Fibroblast of peridontal ligament (primary cell): ENCODE measurements around the gene RPUSD1.
"Not testable (repeated sequence)": the region's sequence is repeated elsewhere in the genome, so short reads cannot be mapped to it uniquely, and the experiment has no call there.

Source experiments
- DNase-seq: peaks from one replicate; pipeline ENCODE4 v3.0.0-alpha.2; 2010; ENCODE audit errors: extremely low read depth

RPUSD1 gene, protein sequence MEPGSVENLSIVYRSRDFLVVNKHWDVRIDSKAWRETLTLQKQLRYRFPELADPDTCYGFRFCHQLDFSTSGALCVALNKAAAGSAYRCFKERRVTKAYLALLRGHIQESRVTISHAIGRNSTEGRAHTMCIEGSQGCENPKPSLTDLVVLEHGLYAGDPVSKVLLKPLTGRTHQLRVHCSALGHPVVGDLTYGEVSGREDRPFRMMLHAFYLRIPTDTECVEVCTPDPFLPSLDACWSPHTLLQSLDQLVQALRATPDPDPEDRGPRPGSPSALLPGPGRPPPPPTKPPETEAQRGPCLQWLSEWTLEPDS

DNA sequence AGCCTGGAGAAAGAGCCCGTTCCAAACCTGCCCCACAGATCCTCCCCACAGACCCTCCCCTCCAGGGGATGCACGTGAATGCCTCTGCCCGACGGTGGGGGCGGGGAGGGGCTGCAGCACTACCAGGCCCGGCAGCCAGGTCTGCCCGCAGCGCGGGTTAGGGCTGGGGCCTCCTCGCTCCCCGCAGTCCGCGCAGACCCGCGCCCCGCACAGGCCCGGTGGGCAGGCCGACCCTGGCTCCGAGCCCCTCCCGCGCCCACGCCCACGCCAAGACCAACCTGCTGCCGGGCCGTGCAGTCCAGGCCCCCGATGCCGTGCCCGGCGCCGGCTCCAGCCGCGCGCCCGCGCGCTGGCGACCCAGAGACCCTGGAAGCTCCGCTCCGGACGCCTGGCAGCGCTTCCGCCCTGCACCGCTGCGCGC, at the start of gene RPUSD1:
Gene RPUSD1 (minus strand): TSS at position 404 of the 421 bp plus-strand sequence. CDS start 644 bp downstream, outside the sequence.
- DNase-seq, result no peak

DNA sequence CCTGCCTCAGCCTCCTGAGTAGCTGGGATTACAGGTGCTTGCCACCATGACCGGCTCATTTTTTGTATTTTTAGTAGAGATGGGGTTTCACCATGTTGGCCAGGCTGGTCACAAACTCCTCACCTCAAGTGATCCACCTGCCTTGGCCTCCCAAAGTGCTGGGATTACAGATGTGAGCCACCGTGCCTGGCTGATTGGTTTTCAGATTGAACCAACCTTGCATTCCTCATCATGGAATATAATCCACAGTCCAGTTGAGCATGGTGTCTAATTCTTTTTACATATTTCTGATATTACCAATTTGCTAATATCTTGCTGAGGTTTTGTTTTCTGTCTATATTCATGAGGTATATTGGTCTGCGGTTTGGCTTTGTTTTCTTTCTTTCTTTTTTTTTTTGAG, 48.6 kb upstream of the RPUSD1 start:
- not testable (repeated sequence) for DNase-seq

DNA sequence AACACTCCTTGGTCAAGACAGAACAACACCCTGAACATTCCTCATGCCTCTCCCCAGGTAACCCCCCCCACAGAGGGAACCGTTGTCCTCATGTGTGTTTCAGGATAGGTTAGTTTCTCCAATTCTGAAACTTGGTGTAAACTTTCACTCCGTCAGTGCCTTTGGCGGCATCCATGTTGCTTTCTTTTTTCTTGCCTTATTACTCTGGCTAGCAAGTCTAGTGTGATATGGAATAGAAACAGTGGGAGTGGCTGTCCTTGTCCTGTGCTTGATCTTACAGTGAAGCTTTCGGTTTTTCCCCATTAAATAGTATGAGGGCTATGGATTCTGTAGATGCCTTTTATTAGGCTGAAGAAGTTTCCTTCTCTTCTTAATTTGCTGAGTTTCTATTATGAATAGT, 48.0 kb upstream of the RPUSD1 start:
- no peak for DNase-seq

DNA sequence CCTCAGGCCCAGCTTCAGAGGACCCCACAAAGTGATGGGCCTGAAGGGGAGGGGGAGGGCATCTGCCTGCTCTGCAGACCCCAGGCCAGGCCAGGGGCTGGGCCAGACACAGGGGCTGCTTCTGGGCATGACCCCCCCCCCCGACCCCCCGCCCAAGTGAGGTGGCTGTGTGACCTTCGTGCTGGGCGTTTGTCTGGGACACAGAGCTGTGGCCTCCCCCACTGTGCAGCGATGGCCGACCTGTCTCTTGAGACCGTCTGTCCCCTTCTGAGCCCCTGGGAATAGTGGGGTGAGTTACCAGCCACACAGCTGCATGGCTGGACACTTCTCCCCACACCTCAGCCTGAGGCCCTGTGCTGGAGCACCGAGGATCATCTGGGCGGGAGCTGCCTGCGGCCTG, 47.2 kb upstream of the RPUSD1 start:
- no peak for DNase-seq

DNA sequence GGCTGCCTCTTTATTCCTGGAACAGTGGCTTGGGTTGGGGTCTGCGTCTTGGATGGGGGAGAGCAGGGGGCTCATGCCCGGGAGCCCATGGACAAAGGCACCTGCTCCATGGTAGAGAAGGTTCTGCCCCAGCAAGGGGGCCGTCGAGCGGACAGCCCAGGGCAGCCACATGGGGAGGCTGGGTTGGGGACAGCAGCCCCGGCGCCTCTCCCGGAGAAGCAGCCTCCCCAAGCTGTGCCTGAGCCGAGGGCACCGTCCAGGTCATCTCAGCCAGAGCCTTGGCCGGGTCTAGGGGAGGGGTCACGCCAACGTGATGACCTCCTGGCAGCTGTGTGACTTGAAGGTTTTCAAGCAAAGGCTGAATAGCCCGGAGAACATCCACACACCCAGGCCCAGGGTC, 45.2 kb upstream of the RPUSD1 start:
- no peak for DNase-seq

DNA sequence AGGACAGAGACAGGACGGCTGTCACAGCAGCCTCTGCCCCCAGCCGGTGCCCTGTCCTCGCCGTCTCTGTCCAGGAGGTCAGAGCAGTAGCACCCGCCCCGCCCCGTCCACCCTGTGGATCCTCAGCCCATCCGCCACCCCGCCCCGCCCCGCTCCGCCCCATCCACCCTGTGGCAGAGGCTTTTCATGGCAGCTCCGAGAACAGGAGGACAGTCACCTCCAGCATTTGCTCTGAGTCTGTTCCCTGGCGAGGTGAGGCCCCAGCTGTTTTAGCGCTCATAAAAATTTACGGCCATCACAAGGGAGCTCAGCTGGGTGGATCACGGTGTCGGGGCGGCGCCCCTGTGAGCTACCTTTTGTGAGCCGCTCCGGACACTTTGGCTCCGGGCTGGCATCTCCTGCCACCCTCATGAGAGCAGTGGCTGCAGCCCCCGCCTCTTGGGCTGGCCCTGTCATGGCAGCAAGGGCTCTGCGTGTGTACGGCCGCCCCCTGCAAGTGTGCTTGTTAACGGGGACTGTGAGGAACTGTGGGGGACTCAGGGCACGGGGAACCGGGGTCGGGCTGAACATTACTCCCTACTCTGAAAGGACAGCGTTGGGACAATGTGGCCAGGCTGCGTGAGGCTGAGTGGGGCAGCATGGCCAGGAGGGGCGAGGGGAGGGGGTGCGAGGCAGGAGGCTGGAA, 44.6 kb upstream of the RPUSD1 start:
- DNase-seq, result no peak

DNA sequence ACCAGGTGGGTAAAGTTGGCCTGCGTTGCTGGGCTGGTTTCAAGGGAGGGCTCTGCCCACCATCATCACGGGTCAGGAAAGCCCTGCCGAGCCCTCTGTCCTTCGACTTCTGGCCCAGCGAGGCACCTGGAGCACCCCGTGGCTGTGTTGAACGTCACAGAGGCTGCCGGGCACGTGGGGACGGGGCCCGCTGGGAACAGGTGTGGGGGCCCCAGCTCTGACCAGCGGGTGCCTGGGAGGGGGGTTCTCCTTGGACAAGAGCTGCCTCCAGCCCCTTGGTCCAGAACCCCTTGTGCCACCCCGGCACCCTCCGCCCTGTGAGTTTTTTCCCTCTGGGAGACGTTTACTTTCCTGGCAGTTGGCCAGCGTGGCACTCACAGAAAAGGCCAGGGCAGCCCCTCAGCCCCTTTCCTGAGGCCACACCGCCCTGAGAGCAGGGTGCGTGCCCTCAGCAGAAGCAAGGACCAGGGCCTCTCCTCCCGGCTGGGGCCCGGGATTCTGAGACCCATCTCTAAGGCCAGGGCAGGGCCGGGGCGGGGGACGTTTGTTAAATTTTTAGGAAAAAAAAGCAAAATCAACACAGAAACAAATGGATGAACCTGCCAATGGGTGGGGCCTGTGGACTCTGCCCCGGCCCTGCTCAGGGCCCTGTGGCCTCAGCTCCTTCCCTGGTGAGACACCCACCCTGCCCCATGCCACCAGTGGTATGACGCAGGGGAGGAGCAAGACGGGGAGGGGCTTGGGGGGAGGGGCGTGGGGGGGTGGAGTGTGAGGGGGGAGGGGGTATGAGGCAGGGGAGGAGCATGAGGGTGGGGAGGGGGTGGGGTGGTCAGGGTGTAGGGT, 43.6 kb upstream of the RPUSD1 start:
- DNase-seq, result no peak

DNA sequence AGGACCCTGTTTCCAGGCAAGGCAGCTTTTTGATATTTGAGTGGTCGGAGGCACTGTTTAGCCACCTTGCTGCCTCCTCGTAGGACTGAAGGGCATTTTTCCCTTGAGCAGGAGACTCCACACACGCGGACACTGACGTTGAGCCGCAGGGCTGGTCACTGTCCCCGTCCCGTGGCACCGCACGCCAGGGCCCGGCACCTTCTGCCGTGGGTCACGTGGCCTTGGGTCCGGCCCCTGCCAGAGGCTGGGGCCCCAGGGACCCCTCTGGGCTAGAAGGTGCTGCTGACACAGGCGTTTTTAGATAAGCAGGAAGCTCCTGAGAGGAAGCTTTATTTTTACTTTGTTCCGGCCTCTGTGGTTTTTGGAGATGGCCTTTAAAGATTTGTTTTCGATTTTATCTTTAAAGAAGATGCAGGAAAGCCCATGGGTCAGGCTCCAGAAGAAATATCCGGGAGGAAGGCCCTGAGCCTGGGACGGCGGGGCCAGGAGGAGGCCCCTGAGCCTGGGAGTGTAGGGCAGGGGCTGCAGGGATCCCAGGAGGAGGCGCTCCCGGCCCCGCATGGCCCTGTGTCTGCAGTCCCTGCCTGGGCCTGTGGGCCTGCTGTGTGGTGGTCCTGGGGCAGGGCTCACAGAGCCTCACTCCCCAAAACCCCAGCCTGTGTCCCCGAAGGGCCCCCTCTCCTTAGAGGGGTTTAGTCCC, 42.8 kb upstream of the RPUSD1 start:
- no peak for DNase-seq

DNA sequence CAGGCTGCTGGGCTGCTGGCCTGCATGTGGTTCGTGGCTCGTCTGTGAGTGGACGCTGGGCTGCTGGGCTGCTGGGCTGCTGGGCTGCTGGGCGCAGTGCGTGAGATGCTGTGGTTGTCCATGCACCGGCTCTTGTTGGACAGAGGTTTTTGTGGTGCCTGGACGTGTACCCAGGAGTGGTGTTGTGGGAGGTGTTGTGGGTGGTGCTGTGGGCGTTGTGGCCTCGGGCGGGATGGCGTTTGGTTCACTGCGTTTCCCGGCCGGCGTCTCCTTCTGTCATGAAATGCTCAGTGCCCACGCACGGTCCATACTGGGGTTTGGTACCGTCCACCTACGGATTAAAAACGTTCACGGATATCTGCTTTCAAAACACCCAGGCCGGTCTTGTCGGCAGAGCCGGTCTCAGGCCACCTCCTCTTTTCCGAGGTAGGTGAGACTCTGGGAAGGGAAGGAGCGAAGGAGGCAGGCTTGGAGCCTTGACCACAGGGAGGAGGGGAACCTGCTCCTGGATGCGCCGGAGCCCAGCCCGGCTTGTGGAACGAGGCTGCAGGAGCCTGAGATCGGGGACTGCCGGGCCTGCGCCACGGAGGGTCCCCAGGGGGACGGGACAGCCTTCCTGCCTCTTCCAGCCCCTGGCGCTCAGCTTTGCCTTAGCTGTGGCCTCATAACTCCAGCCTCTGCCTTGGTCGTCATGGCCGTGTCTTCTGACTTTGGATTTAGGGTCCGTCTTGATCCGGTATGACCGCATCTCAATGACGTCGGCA, 42.1 kb upstream of the RPUSD1 start:
- no peak for DNase-seq

DNA sequence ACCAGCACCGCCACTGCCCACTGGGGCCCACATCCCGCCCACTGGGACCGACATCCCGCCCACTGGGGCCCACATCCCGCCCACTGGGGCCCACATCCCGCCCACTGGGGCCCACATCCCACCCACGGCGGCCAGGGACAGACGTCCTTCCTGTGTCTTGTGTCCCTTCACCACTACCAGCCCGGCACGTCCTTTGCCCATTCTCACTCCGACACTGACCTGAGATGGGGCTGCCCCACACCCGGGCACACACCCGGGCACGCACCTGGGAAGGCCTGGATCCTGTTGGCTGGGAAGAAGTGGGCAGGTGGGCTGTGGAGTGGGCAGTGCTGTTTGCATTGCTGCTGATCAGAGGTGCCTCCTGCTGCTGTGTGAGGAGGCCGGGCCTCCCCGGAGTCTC, 40.7 kb upstream of the RPUSD1 start:
- no peak for DNase-seq

DNA sequence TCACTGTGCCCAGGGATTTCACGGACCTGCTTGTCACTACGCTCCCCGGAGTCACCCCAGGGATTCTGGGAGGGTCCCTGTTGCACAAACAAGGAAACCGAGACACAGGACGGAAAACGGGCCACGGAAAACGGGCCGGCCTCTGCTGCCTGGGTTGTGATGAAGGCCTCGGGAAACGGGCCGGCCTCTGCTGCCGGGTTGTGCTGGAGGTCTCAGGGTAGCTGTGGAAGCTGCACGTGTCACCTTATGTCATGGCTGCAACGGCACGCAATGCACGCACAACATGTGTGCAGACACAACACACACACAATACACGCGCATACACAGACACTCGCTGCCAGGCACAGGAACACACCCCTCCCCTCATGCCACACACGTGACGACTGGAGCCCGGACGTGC, 39.3 kb upstream of the RPUSD1 start:
- no peak for DNase-seq

DNA sequence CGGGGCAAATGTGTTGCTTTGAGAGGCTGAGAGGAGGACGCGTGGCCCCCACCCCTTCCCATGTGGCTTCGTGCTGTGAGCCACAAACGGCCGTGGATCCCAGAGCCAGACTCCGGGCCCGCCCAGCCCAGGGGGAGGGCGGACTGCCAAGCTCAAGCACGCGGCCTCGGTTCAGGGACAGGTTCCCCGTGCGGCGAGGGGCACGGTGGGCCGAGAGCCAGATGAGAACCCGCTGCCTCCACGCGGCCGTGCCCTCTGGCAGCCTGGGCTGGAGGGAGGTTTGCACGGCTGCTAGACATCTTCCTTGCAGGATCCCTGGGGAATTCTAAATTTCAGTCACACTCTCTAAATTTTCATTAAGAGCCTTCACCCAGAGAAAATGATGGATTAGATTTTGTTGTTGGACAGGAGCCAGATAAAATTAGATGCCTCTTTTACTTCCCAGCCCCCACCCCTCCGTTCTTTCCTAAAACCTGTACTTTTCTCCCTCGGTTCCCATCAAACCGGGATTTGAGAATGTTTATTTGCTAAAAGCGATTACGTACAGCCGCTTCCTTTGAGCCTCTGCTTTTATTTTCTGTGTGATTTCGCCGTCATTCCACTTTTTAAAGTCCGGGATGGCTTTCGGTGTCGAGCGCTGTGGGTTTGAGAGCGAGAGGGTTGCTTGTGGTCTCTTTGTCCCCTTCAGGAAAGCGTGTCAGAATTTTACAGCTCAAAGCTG, 37.3 kb upstream of the RPUSD1 start:
- DNase-seq, result peak; percentile 20

DNA sequence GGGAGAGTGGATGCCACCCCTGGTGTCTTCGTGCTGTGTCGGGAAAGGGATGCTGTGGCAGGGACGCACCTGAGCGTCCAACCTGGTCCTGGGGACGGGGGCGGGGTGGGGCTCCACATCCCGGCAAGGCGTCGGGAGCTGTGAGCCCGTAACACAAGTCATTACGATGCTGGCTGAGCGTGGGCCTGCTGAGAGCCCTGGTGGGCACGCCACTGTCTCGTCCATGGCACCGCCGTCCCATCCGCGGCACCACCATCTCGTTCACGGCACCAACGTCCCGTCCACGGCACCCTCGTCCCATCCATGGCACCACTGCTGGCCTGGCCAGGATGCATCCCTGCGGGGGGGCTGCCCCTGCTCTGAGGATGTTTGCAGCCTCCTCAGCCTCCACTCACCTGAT, 36.4 kb upstream of the RPUSD1 start:
- DNase-seq, result no peak

DNA sequence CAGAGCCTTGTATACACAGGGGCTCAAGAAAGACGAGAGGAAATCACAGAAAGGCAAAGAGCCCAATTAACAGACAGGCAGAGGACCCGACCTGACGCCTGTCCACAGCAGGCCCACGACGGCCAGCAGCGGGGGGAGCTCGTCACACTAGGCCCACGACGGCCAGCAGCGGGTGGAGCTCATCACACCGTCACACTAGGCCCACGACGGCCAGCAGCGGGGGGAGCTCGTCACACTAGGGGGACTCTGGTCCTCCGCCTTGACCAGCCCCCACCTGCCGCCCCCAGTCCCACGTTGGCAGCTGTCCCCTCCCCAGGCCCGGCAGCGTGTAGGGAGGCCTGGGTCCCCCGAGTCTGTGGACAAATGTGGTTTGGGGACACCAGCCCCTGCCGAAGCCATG, 36.0 kb upstream of the RPUSD1 start:
- DNase-seq, result no peak

DNA sequence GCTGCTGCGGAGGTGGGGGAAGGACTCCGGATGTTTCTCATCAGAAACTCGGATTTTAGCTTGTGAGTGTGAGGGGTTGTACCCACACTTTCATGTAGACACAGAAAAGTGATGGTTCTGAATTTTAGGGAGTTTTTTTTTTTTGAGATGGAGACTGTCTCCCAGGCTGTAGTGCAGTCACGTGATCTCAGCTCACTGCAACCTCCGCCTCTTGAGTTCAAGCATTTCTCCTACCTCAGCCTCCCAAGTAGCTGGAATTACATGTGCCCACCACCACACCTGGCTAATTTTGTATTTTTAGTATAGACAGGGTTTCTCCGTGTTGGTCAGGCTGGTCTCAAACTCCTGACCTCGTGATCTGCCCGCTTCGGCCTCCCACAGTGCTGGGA, 34.7 kb upstream of the RPUSD1 start:
- DNase-seq, result no peak

DNA sequence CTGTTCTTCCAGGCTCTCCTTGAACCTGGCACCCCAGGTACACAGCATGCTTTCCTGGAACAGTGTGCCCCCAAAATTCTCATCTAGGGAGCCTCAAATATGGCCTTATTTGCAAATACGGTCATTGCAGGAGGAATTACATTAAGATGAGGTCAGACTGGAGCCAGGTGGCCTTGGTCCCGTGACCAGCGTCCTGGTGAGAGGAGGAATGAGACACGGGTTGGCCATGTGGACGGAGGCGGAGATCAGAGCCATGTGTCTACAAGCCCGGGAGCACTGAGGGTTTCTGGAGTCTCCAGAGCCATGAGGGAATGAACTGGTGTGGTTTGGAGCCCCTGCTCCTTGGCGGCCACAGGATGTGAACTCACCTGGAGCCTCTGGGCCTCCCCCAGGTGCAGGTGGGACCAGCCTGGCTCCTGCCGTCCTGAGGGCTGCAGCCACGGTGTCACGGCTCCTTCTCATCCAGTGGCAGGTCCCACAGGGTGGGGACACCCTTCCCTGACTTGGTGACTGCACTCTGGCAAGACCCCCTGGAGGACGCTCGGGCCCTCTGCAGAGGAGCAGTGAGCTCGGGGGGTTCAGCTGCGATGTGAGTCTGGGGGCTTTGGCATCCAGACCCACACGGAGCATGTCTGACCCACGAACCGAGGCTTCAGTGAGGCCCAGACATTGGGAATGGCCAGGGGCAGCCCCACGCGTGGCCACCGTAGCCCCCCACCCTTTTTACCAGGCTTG, 34.2 kb upstream of the RPUSD1 start:
- no peak for DNase-seq

DNA sequence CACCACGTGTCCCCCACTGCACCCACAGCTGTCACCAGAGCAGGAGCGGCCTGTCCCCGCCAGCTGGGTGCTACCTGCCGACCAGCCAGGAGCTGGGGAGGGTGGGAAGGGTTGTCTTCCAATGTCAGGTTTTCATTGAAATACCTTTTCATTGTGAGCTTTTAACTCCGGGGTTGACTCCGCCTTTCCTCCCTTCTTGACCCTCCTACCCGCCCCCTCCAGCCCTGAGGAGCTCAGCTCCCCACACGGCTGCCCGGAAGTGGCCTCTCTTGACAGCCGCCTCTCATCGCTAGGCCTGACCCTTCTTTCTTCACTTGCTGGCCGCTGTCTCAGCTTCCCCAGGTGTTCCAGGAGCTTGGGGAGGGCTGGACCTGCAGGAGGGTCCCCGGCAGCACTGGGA, 33.6 kb upstream of the RPUSD1 start:
- no peak for DNase-seq

DNA sequence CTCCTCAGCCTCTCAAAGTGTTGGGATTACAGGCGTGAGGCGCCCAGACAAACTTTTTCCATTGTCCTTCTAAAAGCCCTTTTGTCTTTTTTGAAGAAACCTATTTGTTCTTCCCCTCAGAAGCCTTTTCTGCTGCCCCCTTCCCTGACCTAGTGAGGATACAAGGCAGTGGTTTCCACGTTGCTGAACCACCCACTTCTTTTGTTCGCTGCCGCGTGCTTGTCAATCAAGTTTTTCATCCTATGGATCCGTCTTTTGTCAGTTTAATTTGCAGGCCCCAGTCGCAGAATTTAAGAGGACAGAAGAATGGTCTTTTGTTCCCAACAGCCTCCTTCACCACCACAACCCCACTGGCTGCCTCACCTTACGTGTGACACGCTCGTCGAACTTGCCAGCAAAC, 32.6 kb upstream of the RPUSD1 start:
- no peak for DNase-seq

DNA sequence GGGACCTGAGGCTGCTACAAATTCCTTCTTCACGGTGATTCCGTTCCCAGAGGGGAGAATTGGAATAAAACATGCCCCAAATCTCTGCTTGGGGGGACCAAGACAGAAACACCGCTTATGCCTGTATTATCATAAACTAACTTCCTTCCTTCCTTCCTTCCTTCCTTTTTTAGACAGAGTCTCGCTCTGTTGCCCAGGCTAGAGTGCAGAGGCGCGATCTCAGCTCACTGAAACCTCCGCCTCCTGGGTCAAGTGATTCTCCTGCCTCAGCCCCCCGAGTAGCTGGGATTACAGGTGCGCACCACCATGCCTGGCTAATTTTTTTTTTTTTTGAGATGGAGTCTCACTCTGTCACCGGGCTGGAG, 31.8 kb upstream of the RPUSD1 start:
- DNase-seq, result not testable (repeated sequence)
